ENCODE measurements around the gene DNHD1. TPM values are rescaled to one million over a fixed set of nuclear protein-coding genes. Genes with fewer than 3 reads are reported as not detected.

Gene DNHD1
- total and polyA plus RNA-seq, 2 experiments from 2014 or later, result 3.6 to 9.6 TPM

GRCh38 chr11:6538945-6539344 is 41.9 kb downstream of the DNHD1 start (continued):
- TF ChIP-seq CTCF (conservative IDR thresholded peaks at IDR 0.05; ENCODE audit: low read depth in 2 of 2), result no peak

GRCh38 chr11:6539748-6540268 is 42.7 kb downstream of the DNHD1 start:
- H3K9me2 ChIP-seq (ENCODE audit: insufficient read depth), result no peaks in the 10 kb centered on the region
- no peaks in the 10 kb centered on the region for H3K36me3 ChIP-seq (ENCODE audit: insufficient read depth)
- no peak overlapping the region for H3K4me3 Mint-ChIP-seq
- no peak overlapping the region for H3K4me3 ChIP-seq
- H3K9me3 Mint-ChIP-seq, result no peaks in the 10 kb centered on the region
- no peaks in the 10 kb centered on the region for H4K20me1 ChIP-seq (replicated peaks; ENCODE audit: insufficient read depth)
- DNase-seq (ENCODE audit: low spot score) (no peak), ATAC-seq (no peak)
- H3K27ac ChIP-seq (ENCODE audit: low read depth), result no peak overlapping the region
- no peaks in the 10 kb centered on the region for H3K36me3 Mint-ChIP-seq (ENCODE audit: low read depth)
- H3F3A ChIP-seq (replicated peaks; ENCODE audit: low read depth), result no peaks in the 10 kb centered on the region
- no peak overlapping the region for H2AFZ ChIP-seq
- H3K4me1 Mint-ChIP-seq, result peaks cover 17% of the 10 kb centered on the region
- H3K27ac Mint-ChIP-seq, result no peak overlapping the region
- H3K4me2 ChIP-seq, result no peak overlapping the region
- peaks cover 7% of the 10 kb centered on the region for H3K27me3 Mint-ChIP-seq (ENCODE audit: insufficient read depth, low read depth, poor library complexity)
- H3K27me3 ChIP-seq (ENCODE audit: insufficient read depth), result no peaks in the 10 kb centered on the region
- H3K79me2 ChIP-seq (replicated peaks; ENCODE audit: insufficient read depth), result no peaks in the 10 kb centered on the region
- no peaks in the 10 kb centered on the region for H3K4me1 ChIP-seq (ENCODE audit: insufficient read depth)
- TF ChIP-seq REST (IDR thresholded peaks at IDR 0.05; ENCODE audit: unreplicated experiment), result no peak
- TF ChIP-seq JUNB (IDR thresholded peaks at IDR 0.05; ENCODE audit: unreplicated experiment), result no peak
- no peak for TF ChIP-seq EZH2 (IDR thresholded peaks at IDR 0.05; ENCODE audit: low read depth, unreplicated experiment)
- TF ChIP-seq EZH2phosphoT487 (IDR thresholded peaks at IDR 0.05; ENCODE audit: unreplicated experiment), result no peak
- TF ChIP-seq CREB1 (CRISPR knock-in tag; IDR thresholded peaks at IDR 0.05; ENCODE audit: low read depth), result no peak
- TF ChIP-seq ETS1 (IDR thresholded peaks at IDR 0.05), result no peak
- TF ChIP-seq NANOG (IDR thresholded peaks at IDR 0.05; ENCODE audit: borderline replicate concordance), result no peak
- no peak for TF ChIP-seq CTCF (conservative IDR thresholded peaks at IDR 0.05; ENCODE audit: low read depth in 2 of 2)
- no peak for TF ChIP-seq ZNF331 (CRISPR knock-in tag; IDR thresholded peaks at IDR 0.05; ENCODE audit: low read depth)
- TF ChIP-seq ZNF462 (CRISPR knock-in tag; IDR thresholded peaks at IDR 0.05), result no peak
